A673 (cell line): ENCODE data around the gene PGRMC2.

Experiments
- EZH2 ChIP-seq: fragments of 200-600 bp; sonication (generic); IDR thresholded peaks from 2 replicates; pipeline ENCODE4 v1.6.1; 2017; ENCODE audit warnings: borderline replicate concordance, low read depth, mild to moderate bottlenecking, mixed read lengths, antibody characterized with exemption, low read length; ENCODE audit not compliant: poor library complexity, severe bottlenecking
- TF ChIP-seq, protein P1 (sequence below): fragments of 300-800, 200-600 bp; sonication (generic); conservative IDR thresholded peaks from 2 replicates; pipeline ENCODE4 v1.5.1; 2017; ENCODE audit warnings: low read depth, mild to moderate bottlenecking, antibody characterized with exemption, low read length, moderate library complexity, mixed read lengths

- TF ChIP-seq EZH2, result no peak
- TF ChIP-seq, protein P1, sequence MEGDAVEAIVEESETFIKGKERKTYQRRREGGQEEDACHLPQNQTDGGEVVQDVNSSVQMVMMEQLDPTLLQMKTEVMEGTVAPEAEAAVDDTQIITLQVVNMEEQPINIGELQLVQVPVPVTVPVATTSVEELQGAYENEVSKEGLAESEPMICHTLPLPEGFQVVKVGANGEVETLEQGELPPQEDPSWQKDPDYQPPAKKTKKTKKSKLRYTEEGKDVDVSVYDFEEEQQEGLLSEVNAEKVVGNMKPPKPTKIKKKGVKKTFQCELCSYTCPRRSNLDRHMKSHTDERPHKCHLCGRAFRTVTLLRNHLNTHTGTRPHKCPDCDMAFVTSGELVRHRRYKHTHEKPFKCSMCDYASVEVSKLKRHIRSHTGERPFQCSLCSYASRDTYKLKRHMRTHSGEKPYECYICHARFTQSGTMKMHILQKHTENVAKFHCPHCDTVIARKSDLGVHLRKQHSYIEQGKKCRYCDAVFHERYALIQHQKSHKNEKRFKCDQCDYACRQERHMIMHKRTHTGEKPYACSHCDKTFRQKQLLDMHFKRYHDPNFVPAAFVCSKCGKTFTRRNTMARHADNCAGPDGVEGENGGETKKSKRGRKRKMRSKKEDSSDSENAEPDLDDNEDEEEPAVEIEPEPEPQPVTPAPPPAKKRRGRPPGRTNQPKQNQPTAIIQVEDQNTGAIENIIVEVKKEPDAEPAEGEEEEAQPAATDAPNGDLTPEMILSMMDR, result no peak
Measured at GRCh38 chr4:128301979-128302378, 14.4 kb upstream of the PGRMC2 start.
